GM19397 (cell line): ENCODE results near the gene CAV3.

ENCODE experiments used
- ATAC-seq: cut with Tn5 transposase; IDR thresholded peaks from one replicate; pipeline ENCODE4 v1.9.1; 2021; ENCODE audit warnings: mild to moderate bottlenecking, moderate library complexity; ENCODE audit not compliant: unreplicated experiment

Gene CAV3

DNA sequence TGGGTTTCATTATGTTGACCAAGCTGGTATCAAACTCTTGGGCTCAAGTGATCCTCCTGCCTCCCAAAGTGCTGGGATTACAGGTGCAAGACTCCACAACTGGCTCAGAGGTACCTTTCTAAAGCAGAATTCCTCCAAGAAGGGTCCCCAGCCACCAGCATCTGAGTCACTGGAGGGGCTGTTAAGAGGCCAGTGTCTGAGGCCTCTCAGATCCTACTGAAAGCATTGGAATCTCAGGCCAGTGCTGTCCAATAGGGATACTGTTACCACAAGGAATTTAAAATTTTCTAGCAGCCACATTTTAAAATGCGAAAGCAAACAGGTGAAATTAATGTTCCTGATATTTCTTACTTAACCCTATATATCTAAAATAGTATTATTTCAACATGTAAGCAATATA, 1.3 kb downstream of the CAV3 start:
- no peak for ATAC-seq

DNA sequence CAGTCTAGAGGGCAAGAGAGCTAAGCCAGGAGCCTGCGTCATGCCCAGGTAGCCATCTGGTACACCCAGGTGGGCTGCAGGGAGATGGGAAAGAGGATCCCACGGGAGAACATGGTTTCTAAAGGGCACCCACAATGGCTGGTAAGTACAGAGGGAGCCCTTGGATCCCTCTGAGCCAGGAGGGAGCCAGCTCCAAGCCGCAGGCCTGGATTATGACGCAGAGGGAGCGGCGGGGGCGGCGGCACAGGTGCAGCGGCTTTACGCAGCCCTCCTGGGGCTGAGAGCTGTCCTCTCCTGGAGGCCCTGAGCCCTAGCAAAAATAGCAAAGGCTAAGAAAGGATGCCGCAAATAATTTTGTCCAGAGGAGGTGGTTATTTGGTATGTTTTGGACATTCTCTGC, 2.8 kb downstream of the CAV3 start:
- ATAC-seq = no peak

DNA sequence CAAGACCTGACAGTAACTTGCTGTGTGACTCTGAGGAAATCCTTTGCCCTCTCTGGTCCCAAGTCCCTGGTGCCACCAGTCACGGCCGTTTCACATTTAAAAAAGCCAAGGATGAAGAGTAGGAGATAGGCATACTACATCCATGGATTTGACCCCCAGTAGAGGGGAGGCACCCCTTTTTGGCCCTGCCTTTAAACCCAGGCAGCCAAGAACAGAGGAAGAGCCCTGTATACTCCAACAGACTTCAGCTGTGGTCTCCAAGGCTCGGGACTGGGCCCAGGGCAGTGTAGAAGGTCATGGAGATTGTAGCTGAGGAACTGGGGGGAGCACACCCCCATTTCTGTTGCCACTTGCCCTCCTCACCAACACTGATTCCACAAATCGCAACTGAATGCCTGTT, 3.7 kb downstream of the CAV3 start:
- ATAC-seq = no peak

DNA sequence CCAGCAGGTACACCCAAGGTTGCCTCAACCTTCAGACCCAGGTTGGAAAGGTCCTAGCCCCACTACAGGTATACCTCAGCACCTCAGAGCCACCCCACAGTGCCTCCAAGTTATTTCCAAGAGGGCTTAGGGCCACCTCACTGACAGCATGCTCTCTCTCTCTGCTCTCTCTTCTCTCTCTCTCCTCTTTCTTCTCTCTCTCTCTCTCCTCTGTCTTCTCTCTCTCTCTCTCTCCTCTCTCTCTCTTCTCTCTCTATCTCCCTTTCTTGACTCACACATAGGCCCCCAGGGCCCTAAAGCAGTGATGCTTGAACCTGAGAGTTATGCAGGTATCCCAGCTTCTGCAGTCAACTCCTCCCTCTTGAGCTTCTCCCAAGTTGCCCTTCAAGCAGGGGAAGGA, 4.2 kb downstream of the CAV3 start:
- ATAC-seq = no peak

DNA sequence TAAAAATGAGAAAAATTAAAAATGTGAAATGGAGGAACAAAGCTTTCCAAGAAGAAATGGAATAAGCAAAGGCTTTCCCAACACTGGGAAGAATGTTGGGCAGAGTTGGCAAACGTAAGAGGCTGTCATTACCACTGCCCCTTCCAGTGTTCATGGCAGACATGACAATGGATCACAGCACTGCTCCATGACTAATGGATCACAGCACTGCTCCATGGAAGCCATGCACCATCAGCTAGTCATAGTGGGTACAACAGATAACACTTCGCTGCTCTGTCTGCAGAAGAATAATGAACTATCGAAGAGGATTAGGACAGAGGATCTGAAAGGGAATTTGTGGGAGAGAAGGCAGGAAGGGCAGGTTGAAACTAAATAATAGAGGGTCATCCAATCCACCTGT, 5.0 kb downstream of the CAV3 start:
- no peak for ATAC-seq

DNA sequence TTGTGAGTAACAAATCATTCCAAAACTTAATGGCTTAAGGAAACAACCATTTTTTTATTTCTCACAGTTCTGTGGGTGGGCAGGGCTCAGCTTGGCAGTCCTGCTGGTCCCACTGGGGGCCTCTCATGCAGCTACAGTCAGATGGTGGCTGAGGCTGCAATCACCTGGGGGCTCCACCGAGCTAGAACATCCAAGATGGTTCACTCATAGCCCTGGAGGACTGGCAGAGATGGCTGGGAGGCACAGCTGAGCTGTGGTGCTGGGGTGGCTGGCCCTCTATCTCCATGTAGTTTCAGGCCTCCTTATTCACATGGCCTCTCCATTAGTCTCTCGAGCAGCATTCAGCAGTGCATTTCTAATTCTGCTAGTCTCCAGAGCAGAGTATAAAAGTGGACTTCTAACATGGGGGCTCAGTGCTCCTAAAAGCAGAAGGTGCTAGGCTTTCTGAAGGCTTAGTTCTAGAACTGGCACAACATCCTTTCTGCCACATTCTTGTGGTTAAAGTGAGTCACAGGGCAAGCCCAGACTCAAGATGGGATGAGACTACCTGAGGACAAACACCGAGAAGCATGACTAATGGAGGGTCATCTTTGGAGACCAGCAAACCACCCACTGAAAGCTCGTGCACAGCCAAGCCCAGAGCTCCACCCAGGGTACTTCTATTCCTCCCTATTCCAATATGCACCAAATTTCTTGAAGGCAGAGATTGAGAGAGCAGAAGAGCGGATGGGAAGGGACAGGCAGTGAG, 6.3 kb downstream of the CAV3 start:
- no peak for ATAC-seq

DNA sequence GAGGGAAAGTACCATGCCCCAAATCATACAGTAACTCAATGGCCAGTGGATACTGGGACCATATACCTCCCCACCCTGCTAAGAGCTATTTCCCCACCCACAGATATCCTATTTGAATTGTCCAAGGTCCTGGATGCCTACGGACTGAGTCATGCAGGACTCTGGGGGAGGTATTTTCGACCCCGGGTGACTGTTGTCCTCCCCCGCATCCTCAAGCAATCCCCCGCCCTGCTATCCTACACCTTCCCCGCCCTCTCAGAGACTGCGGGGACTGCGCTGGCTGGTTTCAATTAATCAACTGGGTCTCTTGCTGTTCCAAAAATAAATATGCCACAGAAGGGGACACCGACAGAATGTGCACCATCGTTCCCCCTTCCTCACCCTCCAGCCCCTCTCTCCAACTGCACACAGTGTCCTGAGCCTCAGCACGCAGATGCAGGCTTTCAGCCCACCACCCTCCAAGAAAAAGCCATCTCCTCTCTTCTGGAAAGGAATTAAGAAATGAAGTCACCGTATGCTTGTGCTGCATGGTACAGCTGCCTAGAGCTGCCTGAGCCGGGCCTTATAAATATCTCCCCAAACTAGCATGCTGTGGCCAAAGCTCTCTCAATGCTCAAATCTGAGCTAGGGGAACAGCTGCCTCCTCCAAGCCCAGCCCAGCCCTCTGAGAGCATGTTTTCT, 8.1 kb downstream of the CAV3 start:
- ATAC-seq = no peak

DNA sequence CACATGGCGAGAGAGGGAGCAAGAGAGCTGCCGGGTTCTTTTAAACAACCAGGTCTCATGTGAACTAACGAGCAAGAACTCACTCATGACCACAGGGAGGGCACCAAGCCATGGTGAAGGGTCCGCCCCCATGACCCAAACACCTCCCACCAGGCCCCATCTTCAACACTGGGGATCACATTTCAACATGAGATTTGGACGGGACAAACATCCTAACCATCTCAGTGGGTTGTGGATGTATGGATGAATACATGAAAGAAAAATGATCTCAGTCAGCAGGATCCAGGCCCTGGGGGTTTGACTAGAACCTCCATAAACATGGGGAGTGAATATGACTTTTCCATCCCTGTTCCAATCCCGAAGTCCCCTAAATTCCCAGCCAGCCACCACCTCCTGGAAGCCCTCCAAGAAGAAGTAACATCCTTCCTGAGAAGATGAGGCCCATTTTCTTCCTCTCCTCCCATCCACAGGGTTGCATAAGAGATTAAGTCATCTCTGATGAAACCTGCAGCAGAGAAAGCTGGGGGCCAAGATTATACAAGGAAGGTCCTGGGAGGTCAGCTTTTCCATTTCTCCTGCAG, 9.5 kb downstream of the CAV3 start:
- no peak for ATAC-seq

DNA sequence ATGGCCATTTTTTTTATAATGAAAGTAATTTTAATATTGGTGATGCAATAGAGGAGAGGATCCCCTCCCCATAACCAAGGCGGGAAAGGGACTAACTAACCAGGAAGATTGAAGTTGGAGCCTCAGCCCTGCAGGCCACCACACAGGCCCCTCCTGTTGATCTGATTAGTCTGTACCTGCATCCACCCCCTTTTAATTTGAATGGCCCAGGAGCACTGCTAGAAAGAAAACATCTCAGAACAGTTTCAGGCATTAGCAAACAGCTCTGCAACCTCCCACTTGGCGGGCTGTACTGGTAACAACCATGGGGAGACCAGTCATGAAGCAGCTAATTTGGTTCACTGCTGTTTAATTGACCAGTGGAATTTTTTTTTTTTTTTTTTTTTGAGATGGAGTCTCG, 10.3 kb downstream of the CAV3 start:
- ATAC-seq = no peak

DNA sequence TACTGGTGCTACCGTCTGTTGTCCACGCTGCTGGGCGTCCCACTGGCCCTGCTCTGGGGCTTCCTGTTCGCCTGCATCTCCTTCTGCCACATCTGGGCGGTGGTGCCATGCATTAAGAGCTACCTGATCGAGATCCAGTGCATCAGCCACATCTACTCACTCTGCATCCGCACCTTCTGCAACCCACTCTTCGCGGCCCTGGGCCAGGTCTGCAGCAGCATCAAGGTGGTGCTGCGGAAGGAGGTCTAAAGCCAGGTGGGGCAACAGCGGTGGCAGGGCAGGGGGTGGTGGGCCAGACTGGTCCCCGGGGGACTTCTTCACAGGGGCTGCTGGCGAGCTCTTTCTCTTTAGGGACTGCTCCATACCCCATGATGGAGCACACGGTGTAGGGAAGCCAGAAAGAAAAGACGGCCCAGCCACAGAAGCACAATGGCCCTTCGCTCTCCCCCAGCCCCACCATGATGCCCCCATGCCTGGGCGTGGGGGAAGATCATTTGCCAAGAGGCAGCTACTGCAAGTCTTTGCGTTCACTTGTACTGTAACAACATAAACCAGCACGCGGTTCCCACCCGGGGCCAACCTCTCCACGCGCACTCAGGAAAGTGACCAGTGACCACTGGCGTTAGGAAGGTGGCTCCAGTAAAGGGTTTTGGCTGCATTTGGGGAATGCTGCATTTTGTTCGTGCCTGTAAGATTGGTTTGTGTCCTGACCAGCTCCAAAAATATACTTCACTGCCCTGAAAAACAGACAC, 12.2 kb downstream of the CAV3 start:
- no peak for ATAC-seq

DNA sequence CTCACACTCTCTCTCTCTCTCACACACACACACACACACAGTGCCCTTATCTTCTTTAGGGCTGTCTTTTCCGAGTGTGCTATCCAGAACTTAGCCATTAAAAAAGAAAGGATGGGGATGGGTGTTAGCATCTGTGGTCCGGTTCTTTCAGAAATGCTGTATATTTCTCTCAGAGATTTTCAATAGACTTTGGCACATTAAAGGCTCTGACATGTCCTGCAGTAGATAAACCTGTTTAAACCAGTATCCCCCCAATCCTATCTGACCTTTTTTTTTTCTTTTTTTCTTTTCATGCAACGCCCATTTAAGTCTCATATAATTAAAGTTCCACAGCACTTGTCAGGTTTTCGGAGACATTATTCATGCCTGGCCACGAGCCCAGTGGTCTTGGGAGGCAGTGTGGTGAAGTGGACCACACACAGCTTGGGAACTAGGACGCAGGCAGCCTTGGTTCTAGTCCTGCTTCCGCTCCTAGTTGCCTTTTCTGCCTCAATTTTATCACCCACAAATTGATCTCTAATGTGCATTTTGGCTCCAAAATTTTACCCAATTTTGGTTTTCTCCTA, 13.3 kb downstream of the CAV3 start:
- no peak for ATAC-seq

DNA sequence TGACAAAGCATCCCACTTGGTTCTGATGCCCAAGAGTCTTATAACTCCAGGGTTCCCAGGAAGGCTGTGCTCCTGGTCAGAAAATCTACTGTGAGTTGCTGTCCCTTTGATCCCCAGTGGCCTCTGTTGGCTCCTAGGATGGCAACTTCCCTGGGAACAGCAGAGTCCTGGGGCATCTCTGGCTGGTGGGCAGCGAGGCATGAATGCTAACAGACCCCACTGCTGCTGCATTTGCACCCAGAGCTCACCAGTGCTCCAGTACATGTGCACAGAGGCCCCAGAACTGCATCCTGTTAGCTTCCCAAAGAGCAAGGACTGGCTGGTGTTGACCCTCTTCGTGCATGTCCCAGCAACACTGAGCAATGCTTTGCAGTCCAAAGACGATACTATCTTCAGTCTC, 15.7 kb downstream of the CAV3 start:
- no peak for ATAC-seq

DNA sequence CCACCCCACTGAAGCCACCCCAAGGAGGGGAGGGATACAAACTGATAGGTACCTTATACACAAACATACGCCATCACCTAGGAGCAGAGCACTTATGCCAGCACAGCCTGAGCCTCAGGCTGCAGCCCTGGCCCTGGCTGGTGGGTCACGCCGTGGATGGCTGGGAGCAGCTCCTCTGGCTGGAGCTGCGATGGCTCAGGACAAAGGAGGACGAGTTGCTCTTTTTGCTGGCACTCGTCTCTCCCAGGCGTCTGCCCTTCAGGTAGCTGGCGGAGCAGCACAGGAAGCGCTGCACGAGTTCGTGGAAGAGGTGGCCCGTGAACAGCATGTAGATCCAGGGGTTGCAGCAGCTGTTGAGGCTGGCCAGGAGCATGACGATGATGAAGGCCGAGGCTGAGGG, 19.2 kb downstream of the CAV3 start:
- no peak for ATAC-seq

DNA sequence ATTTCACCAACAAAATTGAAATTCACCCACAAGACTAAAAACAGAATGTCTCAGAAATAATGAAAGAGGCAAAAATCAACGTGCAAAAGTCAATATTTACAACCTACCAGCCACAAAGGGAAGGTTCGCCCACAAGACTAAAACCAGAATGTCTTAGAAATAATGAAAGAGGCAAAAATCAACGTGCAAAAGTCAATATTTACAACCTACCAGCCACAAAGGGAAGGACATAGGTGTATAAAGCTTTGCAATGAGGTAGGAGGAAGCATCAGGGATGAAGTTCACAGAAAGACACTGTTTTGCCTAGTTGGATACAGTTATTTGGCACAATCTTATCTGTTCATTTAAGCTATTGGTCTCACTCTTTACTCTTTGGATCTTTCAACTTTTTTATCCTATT, 21.5 kb downstream of the CAV3 start:
- no peak for ATAC-seq

DNA sequence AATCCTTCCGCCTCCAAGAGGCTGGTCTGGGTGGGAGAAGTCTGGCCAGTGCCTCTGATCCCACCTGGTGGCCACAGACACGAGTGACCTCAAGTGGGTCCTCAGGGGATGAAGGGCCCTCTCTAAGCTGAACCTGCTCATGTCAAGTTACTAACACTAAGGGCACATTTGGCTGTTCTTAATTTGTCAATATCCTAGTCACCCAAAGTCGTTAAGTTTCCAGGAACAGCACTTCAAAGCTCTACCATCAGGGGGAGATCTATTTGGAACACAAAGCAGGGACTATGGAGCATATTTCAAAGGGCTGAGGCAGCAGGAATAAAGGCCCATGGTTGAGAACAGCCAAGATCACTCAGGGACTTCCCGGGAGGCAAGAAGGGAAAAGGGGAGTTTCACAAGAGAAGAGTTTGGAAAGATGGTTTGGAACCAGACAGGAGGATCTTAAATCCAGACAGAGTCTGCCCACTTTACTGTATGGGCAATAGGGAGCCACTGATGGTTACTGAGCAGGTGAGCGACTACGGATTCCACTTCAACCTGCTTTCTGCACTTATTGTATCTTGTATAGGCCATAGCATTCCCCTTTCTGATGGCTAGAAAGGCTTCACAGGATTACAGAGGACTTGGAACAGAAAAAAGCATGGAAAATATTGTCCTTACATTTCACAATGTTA, 22.1 kb downstream of the CAV3 start:
- no peak for ATAC-seq

DNA sequence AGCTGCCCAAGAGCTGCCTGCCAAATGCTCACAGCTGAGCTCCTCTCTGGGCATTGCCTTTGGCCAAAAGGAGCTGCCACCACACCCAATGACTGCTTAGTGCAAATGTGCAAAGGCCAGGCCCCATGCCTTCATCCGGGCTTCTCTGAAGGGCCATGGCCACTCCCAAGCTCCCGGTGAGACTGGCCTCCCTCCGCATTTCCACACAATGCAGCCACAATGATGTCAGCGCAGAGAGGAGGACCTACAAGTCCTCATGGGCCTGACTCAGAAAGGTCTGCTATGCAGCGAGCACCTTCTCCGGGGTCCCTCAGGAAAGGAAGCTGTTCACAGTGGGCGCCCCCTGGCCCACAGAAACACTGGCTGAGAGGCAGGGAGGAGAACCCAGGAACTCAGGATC, 23.1 kb downstream of the CAV3 start:
- no peak for ATAC-seq

DNA sequence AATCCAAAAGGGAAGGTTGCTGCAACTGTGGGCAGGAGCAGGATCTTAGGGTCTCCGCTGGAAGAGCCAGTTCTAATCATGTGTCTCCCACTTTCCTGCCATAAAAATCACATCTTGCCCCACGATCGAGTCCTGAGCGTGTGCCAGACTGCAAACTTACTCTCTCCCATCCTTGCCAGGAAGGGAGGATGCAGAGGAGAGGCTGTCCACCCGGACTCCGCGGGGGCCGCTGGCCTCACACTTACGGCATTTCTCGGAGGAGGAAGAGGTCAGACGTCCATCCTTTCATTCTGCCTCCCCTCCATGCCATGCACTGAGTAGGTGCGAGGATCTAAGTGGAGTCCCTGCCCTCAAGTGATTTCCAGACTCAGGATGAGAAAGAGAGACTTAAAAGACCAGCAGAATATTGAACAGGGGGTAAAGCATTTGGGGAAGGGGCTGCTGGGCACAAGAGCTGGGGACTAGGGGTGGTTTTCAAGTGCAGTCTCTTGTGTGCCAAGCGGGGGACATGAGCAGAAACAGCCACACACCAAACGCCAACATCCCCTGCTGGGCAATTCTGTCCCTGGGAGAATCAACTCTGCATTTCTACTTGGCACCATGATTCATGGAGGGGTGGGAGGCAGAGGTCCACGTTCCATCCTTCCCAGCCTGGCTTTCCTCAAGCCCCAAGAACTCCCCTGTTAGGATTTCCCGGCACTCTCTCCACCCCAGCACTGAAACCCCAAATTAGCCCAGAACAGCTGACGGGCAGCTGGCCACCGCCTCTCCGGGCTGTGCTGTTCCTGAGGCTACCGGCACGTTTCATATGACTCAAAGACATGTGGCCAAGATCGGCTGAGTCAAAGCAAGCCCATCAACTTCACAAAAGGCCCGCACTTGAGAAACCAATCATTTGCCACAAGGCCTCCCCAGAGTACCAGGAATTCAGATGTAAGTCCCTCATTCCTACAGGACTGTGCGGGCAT, 24.2 kb downstream of the CAV3 start:
- no peak for ATAC-seq

DNA sequence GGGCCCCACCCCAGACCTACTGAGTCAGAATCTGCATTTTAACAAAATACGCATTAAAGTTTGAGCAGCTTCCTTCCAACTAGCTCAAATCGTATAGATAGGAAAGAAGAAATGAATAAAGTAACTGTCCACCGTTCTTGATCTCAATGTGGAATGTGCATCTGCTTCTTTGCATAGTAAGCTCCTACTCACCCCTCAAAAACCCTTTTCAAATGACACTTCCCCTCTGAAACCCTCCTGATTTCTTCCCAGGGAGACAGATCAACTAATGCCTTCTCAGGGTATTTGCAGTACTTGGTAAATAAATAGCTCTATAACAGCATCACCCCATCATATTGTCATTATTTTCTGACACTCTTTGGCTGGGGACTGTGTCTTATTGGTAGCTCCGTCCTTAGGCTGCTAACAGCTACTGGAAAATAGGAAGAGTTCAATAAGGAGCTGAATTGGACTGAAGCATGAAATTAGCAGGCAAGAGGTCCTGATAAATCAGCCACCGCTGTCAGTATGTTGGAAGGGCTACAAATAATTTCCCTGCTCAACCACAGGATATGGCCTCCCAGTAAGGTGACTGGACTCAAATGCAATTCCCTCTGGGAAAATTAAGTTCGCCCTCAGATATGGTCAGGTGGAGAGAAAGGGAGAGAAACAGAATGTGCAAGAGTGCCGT, 25.6 kb downstream of the CAV3 start:
- no peak for ATAC-seq

DNA sequence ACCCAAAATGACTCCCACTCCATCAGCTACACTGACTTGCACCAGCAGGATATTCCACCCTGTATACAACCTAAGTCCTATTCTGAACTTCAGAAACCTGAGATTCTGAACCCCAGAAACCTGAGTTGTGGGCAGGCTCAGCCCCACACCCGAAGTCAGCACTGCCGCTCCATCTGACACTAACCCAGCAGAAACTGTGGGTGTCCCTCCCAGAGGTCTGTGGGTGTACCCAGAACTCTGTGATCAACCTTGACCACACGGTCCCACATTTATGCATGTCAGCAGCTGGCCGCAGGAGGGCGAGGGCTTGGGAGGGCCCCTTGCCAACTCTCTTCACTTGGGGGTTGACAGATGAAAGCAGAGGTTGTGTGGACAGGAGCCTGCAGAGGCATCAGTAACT, 26.5 kb downstream of the CAV3 start:
- ATAC-seq = no peak
